Heart right ventricle (tissue), 16 donors: Measurements from ENCODE around the gene CREB5. TPM values are rescaled to one million over a fixed set of nuclear protein-coding genes. Genes with fewer than 3 reads are reported as not detected.

ENCODE experiments used
- ATAC-seq, 8 donors: fragments of 200-7000 bp; cut with Tn5 transposase; one replicate each; pipeline ENCODE4 v1.9.1; 2020; ENCODE audit warnings: mild to moderate bottlenecking in 8 of 8, moderate library complexity in 8 of 8, moderate number of reproducible peaks in 1 of 8
- DNase-seq, 2 donors: peaks; one replicate each; pipeline ENCODE4 v3.0.0-alpha.2; 2020
- H3K27ac ChIP-seq, 10 donors: fragments of 200-600 bp; sonication (generic) in 2 of 10; one replicate each; pipeline versions ENCODE4 v1.5.0 to v1.8.0; 2020 to 2022; ENCODE audit warnings: mild to moderate bottlenecking in 3 of 10
- H3K27me3 ChIP-seq, 7 donors: fragments of 200-600 bp; one replicate each; pipeline ENCODE4 v1.8.0; 2021 to 2022; ENCODE audit warnings: mild to moderate bottlenecking in 2 of 7
- H3K36me3 ChIP-seq, 9 donors: fragments of 200-600 bp; sonication (generic) in 1 of 9; one replicate each; pipeline versions ENCODE4 v1.5.0 to v1.8.0; 2020 to 2022; ENCODE audit warnings: mild to moderate bottlenecking in 2 of 9
- H3K4me1 ChIP-seq, 9 donors: fragments of 200-600 bp; sonication (generic) in 1 of 9; one replicate each; pipeline versions ENCODE4 v1.5.0 to v1.8.0; 2020 to 2022; ENCODE audit warnings: mild to moderate bottlenecking in 4 of 9
- H3K4me3 ChIP-seq, 10 donors: fragments of 200-600 bp; sonication (generic) in 2 of 10; one replicate each; pipeline versions ENCODE4 v1.5.0 to v1.8.0; 2020 to 2022; ENCODE audit warnings: mild to moderate bottlenecking in 7 of 10, moderate library complexity in 2 of 10
- H3K9me3 ChIP-seq, 11 donors: fragments of 200-600 bp in 10 of 11; sonication (generic) in 2 of 11; one replicate each; pipeline versions ENCODE4 v1.5.0 to v1.8.0; 2013 to 2022; ENCODE audit warnings: mild to moderate bottlenecking in 2 of 11, control low read depth in 1 of 11, moderate library complexity in 1 of 11
- CTCF ChIP-seq, 9 donors: fragments of 200-600 bp; sonication (generic) in 2 of 9; IDR thresholded peaks; one replicate each; pipeline versions ENCODE4 v1.5.0 to v1.8.0; 2021 to 2022; ENCODE audit warnings: antibody characterized with exemption in 9 of 9, mild to moderate bottlenecking in 5 of 9, moderate library complexity in 1 of 9
- WGBS, 2 donors: extraction: QIAGEN DNeasy Blood & Tissue Kit; methylation state at CpG; one replicate each; pipeline ENCODE4 v1.1.7; 2013; ENCODE audit warnings: inconsistent platforms in 1 of 2; 5-methylcytosine and 5-hydroxymethylcytosine counted together
- intact Hi-C, 10 donors: fragments of 100-400 bp; cut with DNase I; formaldehyde crosslinking; loops; one replicate each; pipeline versions ENCODE4 v1.11.1 to v1.14.2; 2022
- polyA plus RNA-seq, 2 donors: library from polyadenylated mRNA; stranded (reverse); fragments of 200-250 nt; gene quantifications; one replicate each; pipeline ENCODE4 v1.2.3, GENCODE V29; 2013
- total RNA-seq, 10 donors: library from RNA; stranded (reverse); fragmentation: NEBNext Ultra II Directional in 3 of 10; extraction: Animal tissue kit (Norgen Biotek cat#: 25700) in 3 of 10; gene quantifications; one replicate each; pipeline versions ENCODE4 v1.2.1 to v1.2.4, GENCODE V29; 2021 to 2023
- donor health status: Arrhythmogenic right ventricular cardiomyopathy.
- donor health status: ischemic (EF 13 %, LVEDD 7.1; RV severe dilation, severe dysfunction).
- donor health status: healthy with polysubstance abuse.
- donor health status: DM: no; HTN: yes; CAD: no.
- donor health status: DM: no; HTN: no; CAD: no.
- donor health status: ischemic (EF 25% LVEDD 6.9; RV normal size, moderate dysfunction).
- donor health status: ischemic (EF 25% LVEDD 5.7; RV mildly dilated, moderate dysfunction).
- donor health status: healthy.
- donor health status: DM: yes; HTN: yes; CAD: no.
- donor health status: Ischemic cardiomyopathy.
- donor health status: ischemic (EF 35%, LVEDD 5.7; RV mildly dilated, moderate dysfunction).
- donor health status: nonischemic (EF 11% LVEDD 7.7; RV severe dilation, severe dysfunction).
- donor health status: DM: yes; HTN: yes; CAD: no.
- donor health status: PGD.
- donor health status: ischemic (EF 29% LVEDD 5.4; RV normal size, mild dysfunction).
- donor health status: nonischemic (EF 23%, LVEDD 6.1; RV moderate dilation, normal function).

The CREB5 gene
- total and polyA plus RNA-seq, 12 donors = 4.7 to 170 (median 19.0) TPM

DNA sequence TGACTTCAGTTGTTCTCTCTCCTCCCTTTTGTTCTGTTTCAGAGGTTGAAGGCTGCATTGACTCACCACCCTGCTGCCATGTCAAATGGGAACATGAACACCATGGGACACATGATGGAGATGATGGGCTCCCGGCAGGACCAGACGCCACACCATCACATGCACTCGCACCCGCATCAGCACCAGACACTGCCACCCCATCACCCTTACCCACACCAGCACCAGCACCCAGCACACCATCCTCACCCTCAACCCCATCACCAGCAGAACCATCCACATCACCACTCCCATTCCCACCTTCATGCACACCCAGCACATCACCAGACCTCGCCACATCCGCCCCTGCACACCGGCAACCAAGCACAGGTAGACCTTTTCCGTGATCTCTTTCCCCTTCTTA is 391.8 kb downstream of the CREB5 start:
- Histone ChIP-seq H3K4me1 (peaks cover 0 to 8% (median 0%) of the 10 kb centered on the region in 9 donors), H3K36me3 (peaks cover 0 to 44% (median 14%) of the 10 kb centered on the region in 9 donors), H3K27me3 (no peaks in the 10 kb centered on the region), H3K27ac (no peak overlapping the region), H3K9me3 (no peaks in the 10 kb centered on the region), H3K4me3 (no peak overlapping the region)
- no peak for TF ChIP-seq CTCF (IDR thresholded peaks at IDR 0.05)
- ATAC-seq (no peak), DNase-seq (no peak)
- intact Hi-C loops = no loop called here
- WGBS, 2 donors = 96 to 98% methylated on average over 8 of the region's 8 CpGs

DNA sequence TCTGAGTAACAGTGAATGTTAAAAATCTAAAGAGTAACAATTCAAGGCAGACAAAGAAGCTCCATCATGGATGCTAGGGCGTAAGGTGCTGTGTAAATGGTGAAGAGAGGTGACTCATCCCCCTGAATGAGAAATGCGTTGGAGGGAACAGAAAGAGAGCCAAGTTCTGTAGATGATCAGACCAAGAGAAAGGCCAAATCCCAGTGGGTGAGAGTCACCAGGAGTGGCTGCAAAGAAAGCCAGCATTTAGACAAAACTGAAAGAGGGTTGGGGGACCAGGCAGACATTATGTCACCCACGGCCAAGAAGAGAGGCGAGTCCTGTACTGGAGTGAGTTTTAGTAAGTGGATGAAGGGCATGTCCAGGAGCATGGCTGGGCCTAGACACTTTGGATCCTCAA is 392.7 kb downstream of the CREB5 start:
- intact Hi-C loops = no loop called here
- DNase-seq (no peak), ATAC-seq (peak in 7 of 8 donors; percentile 16 to 65 (median 33))
- Histone ChIP-seq H3K27me3 (no peaks in the 10 kb centered on the region), H3K9me3 (no peaks in the 10 kb centered on the region), H3K4me1 (peaks cover 0 to 5% (median 0%) of the 10 kb centered on the region in 9 donors), H3K4me3 (no peak overlapping the region), H3K27ac (no peak overlapping the region), H3K36me3 (peaks cover 0 to 52% (median 14%) of the 10 kb centered on the region in 9 donors)
- WGBS, 2 donors = 88 to 89% methylated on average over 4 of the region's 4 CpGs
- TF ChIP-seq CTCF (IDR thresholded peaks at IDR 0.05) = no peak

- TF ChIP-seq CTCF (IDR thresholded peaks at IDR 0.05) = no peak
- WGBS, 2 donors = 93 to 95% methylated on average over 7 of the region's 7 CpGs
- H3K36me3 ChIP-seq = peaks cover 0 to 62% (median 14%) of the 10 kb centered on the region in 9 donors
- no peak overlapping the region for H3K4me3 ChIP-seq
- no peaks in the 10 kb centered on the region for H3K9me3 ChIP-seq
- DNase-seq = no peak
- H3K4me1 ChIP-seq = peaks cover 0 to 6% (median 0%) of the 10 kb centered on the region in 9 donors
- H3K27ac ChIP-seq = no peak overlapping the region
- no peak for ATAC-seq
- H3K27me3 ChIP-seq = no peaks in the 10 kb centered on the region
- intact Hi-C loops = no loop called here
Measured at GRCh38 chr7:28806841-28807240, 394.5 kb downstream of the CREB5 start.

- no peaks in the 10 kb centered on the region for H3K9me3 ChIP-seq
- no peaks in the 10 kb centered on the region for H3K27me3 ChIP-seq
- intact Hi-C loops = no loop called here
- DNase-seq (no peak), ATAC-seq (no peak)
- H3K27ac ChIP-seq = no peak overlapping the region
- no peak for TF ChIP-seq CTCF (IDR thresholded peaks at IDR 0.05)
- peaks cover 0 to 11% (median 5%) of the 10 kb centered on the region in 9 donors for H3K4me1 ChIP-seq
- WGBS, 2 donors = 96 to 98% methylated on average over 6 of the region's 6 CpGs
- peaks cover 0 to 62% (median 14%) of the 10 kb centered on the region in 9 donors for H3K36me3 ChIP-seq
- H3K4me3 ChIP-seq = no peak overlapping the region
Measured at GRCh38 chr7:28807396-28807994, 395.2 kb downstream of the CREB5 start.
